ENCODE measurements around the gene NADK2.

NADK2 gene

GRCh38 chr5:36158144-36158543, 83.6 kb downstream of the NADK2 start:
- no peak for DNase-seq (ENCODE audit: insufficient read length, low spot score)

GRCh38 chr5:36156619-36157018, 85.1 kb downstream of the NADK2 start:
- DNase-seq (ENCODE audit: insufficient read length, low spot score), result no peak
- no peak for FAIRE-seq
- TF ChIP-seq POLR2A (IDR thresholded peaks at IDR 0.05; ENCODE audit: low read depth, low read length) (no peak), TAF1 (IDR thresholded peaks at IDR 0.05; ENCODE audit: low read depth, low read length) (no peak), PAX5 (IDR thresholded peaks at IDR 0.05; ENCODE audit: insufficient read depth, low read length, severe bottlenecking) (no peak), SPI1 (IDR thresholded peaks at IDR 0.05; ENCODE audit: low read depth, low read length) (no peak), POU2F2 (IDR thresholded peaks at IDR 0.05; ENCODE audit: low read depth, low read length) (no peak), POLR2AphosphoS5 (IDR thresholded peaks at IDR 0.05; ENCODE audit: low read depth, low read length) (no peak)

More at GRCh38 chr5:36158144-36158543, 83.6 kb downstream of the NADK2 start:
- no peak for FAIRE-seq
- no peak for TF ChIP-seq SPI1 (IDR thresholded peaks at IDR 0.05; ENCODE audit: low read depth, low read length)
- no peak for TF ChIP-seq POLR2A (IDR thresholded peaks at IDR 0.05; ENCODE audit: low read depth, low read length)
- TF ChIP-seq POU2F2 (IDR thresholded peaks at IDR 0.05; ENCODE audit: low read depth, low read length), result no peak
- no peak for TF ChIP-seq PAX5 (IDR thresholded peaks at IDR 0.05; ENCODE audit: insufficient read depth, low read length, severe bottlenecking)
- TF ChIP-seq TAF1 (IDR thresholded peaks at IDR 0.05; ENCODE audit: low read depth, low read length), result no peak
- no peak for TF ChIP-seq POLR2AphosphoS5 (IDR thresholded peaks at IDR 0.05; ENCODE audit: low read depth, low read length)

- no peak for FAIRE-seq
- no peak for DNase-seq (ENCODE audit: insufficient read length, low spot score)
- TF ChIP-seq TAF1 (IDR thresholded peaks at IDR 0.05; ENCODE audit: low read depth, low read length), result no peak
- TF ChIP-seq PAX5 (IDR thresholded peaks at IDR 0.05; ENCODE audit: insufficient read depth, low read length, severe bottlenecking), result no peak
Measured at GRCh38 chr5:36156121-36156601, 85.6 kb downstream of the NADK2 start.

DNA sequence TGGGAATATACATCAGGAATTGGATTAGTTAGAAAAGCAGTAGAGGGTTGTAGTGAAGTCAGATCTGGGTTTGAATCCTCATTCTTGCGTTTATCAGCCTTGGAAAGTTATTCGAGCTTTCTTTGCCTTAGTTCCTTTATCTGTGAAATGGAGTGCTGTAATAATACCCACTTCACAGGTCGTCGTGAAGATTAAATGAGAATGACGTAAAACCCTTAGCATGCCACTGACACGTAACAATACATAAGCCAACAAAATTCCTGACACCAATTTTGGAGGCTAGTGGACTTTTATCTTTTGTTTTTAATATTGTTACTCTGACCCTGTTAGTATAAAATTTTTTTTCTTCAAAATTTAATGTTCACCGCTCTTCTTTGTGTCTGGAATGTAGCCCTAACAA, 86.4 kb downstream of the NADK2 start:
- FAIRE-seq, result no peak

DNA sequence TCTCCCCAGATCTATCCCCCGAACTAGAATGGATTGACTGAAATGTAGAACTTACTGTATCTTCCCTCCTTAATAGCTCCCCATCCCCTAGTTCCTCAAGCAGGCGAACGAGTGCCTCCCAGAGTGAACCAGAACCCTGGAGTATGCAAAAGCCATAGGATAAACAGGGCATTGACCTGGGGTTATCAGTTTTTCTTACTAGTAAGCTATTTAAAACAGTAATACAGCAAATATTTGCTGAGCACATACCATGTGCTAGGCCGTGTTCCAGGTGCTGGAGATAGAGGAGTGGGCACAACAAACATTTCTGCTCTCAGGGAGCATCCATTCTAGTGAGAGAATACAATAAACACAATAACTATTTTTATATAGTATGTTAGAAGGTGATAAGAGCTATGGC, 88.0 kb downstream of the NADK2 start:
- FAIRE-seq (no peak), DNase-seq (ENCODE audit: insufficient read length, low spot score) (no peak)
- TF ChIP-seq PAX5 (IDR thresholded peaks at IDR 0.05; ENCODE audit: insufficient read depth, low read length, severe bottlenecking), result no peak

More for the DNA sequence above, 86.4 kb downstream of the NADK2 start:
- no peak for DNase-seq (ENCODE audit: insufficient read length, low spot score)
- TF ChIP-seq TAF1 (IDR thresholded peaks at IDR 0.05; ENCODE audit: low read depth, low read length), result no peak
- no peak for TF ChIP-seq POU2F2 (IDR thresholded peaks at IDR 0.05; ENCODE audit: low read depth, low read length)
- TF ChIP-seq POLR2A (IDR thresholded peaks at IDR 0.05; ENCODE audit: low read depth, low read length), result no peak
- TF ChIP-seq PAX5 (IDR thresholded peaks at IDR 0.05; ENCODE audit: insufficient read depth, low read length, severe bottlenecking), result no peak

DNA sequence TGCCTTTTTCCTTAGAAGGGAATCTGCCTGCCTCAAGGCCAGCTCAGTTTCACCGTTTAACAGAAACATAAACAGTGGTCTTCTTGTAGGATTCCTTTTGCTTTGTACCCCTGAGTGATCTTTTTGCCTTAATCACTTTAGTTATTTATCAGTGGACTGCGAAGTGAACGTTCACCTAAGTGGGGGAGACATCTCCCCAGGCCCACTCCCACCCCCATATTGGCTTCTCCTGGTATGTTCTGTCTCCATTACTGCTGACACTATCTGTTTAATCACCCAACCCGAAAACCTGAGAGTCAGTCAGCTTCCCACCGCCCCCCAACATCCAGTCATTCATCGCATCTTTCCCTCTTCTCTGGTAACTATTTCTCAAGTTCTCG, 88.4 kb downstream of the NADK2 start:
- DNase-seq (ENCODE audit: insufficient read length, low spot score) (no peak), FAIRE-seq (no peak)
- no peak for TF ChIP-seq POU2F2 (IDR thresholded peaks at IDR 0.05; ENCODE audit: low read depth, low read length)
- no peak for TF ChIP-seq SPI1 (IDR thresholded peaks at IDR 0.05; ENCODE audit: low read depth, low read length)
- TF ChIP-seq POLR2AphosphoS5 (IDR thresholded peaks at IDR 0.05; ENCODE audit: low read depth, low read length), result no peak
- no peak for TF ChIP-seq PAX5 (IDR thresholded peaks at IDR 0.05; ENCODE audit: insufficient read depth, low read length, severe bottlenecking)
- no peak for TF ChIP-seq POLR2A (IDR thresholded peaks at IDR 0.05; ENCODE audit: low read depth, low read length)
- no peak for TF ChIP-seq TAF1 (IDR thresholded peaks at IDR 0.05; ENCODE audit: low read depth, low read length)

- FAIRE-seq (no peak), DNase-seq (ENCODE audit: insufficient read length, low spot score) (no peak)
- TF ChIP-seq POU2F2 (IDR thresholded peaks at IDR 0.05; ENCODE audit: low read depth, low read length) (no peak), POLR2A (IDR thresholded peaks at IDR 0.05; ENCODE audit: low read depth, low read length) (no peak), TAF1 (IDR thresholded peaks at IDR 0.05; ENCODE audit: low read depth, low read length) (no peak), SPI1 (IDR thresholded peaks at IDR 0.05; ENCODE audit: low read depth, low read length) (no peak; the same call in 1 of the 2 replicates), PAX5 (IDR thresholded peaks at IDR 0.05; ENCODE audit: insufficient read depth, low read length, severe bottlenecking) (no peak), POLR2AphosphoS5 (IDR thresholded peaks at IDR 0.05; ENCODE audit: low read depth, low read length) (no peak)
Measured at GRCh38 chr5:36152324-36153297, 89.1 kb downstream of the NADK2 start.

DNA sequence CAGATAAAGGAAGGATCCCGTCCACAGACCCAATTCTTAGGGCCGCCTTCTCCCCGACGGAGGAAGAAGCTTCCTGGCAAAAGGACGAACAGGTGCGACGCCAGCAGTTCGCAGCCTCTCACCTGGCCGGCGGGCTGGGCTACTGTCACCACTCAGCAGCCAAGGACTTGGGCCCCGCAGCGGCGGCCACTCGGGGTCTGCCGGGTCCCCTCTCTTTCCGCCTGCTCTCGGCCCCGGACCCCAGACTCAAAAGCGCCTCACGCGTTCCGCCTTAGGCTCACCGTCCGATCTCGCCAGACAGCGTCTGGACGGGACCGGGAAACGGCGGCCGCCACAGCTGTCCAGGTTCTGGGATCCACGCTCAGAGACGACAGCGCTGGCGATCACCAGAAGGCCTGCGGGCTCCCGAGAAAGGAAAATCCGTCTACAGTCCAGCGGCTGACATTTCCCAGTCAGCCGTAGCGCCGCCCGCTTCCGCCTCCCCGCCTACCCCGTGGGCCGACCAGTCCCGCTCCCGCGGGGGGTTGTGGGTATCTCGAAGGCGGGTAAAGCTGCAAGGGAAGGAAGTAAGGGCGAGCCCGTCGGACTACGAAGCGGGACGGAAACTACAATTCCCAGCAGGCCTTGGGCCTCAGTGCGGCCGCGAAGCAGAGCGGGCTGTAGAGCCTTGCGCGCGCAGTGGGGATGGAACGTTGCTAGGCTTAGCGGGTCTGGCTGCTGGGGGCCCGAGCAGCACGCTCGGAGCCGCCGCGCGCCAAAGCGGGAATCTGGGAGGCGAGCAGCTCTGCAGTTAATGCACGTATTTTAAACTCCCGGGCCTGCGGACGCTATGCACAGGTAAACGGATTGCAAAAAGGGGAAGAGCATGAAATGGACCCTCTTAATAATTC, 90.0 kb downstream of the NADK2 start, which contains the start of the genes LMBRD2 and SKP2:
TSS of gene LMBRD2 (minus strand) at position 454 of the 890 bp plus-strand sequence. CDS start 8,538 bp downstream, outside the sequence.
TSS of gene SKP2 (plus strand) at position 678 of the 890 bp plus-strand sequence. CDS start at position 830, 152 bp downstream.
- DNase-seq (ENCODE audit: insufficient read length, low spot score) (peak; percentile 87), FAIRE-seq (peak; percentile 99)
- TF ChIP-seq POLR2AphosphoS5 (IDR thresholded peaks at IDR 0.05; ENCODE audit: low read depth, low read length), result peak; percentile 39
- peak; percentile 51; the same call in 1 of the 2 replicates for TF ChIP-seq SPI1 (IDR thresholded peaks at IDR 0.05; ENCODE audit: low read depth, low read length)
- TF ChIP-seq PAX5 (IDR thresholded peaks at IDR 0.05; ENCODE audit: insufficient read depth, low read length, severe bottlenecking), result no peak
- peak; percentile 64 for TF ChIP-seq POLR2A (IDR thresholded peaks at IDR 0.05; ENCODE audit: low read depth, low read length)
- TF ChIP-seq POU2F2 (IDR thresholded peaks at IDR 0.05; ENCODE audit: low read depth, low read length), result no peak; the same call in 1 of the 2 replicates
- peak; percentile 60 for TF ChIP-seq TAF1 (IDR thresholded peaks at IDR 0.05; ENCODE audit: low read depth, low read length)

Data from GM12891 (cell line).